GM12878 (cell line): ENCODE results near the gene UGT1A7. TPM values are rescaled to one million over a fixed set of nuclear protein-coding genes. Genes with fewer than 3 reads are reported as not detected.

Experiments
- ATAC-seq: fragments of 200-7000 bp; cut with Tn5 transposase; 3 replicates; pipeline ENCODE4 v1.9.1; 2020; ENCODE audit warnings: mild to moderate bottlenecking, moderate library complexity
- BruUV-seq: library from RNA; stranded (reverse); fragments of 400-500 nt; replicated peaks from 2 replicates; lab custom pipeline; 2021; lab: Mats Ljungman, UMichigan
- CTCF ChIA-PET: fragments of 300-600 bp; sonication (Branson Sonifier 250); formaldehyde crosslinking; extraction: SDS; loops from one replicate; lab custom pipeline; 2021; ENCODE audit warnings: inconsistent platforms; lab: Yijun Ruan, JAX
- POLR2A ChIA-PET: fragments of 350-600 bp; formaldehyde crosslinking; extraction: SDS; loops from one replicate; lab custom pipeline; 2021; ENCODE audit warnings: inconsistent platforms; lab: Charles Lee
- RAD21 ChIA-PET: fragments of 300-600 bp; sonication (Branson Sonifier 250); formaldehyde crosslinking; loops from one replicate; lab custom pipeline; 2023; ENCODE audit warnings: antibody characterized with exemption; ENCODE audit not compliant: unreplicated experiment; lab: Charles Lee
- SMC1A ChIA-PET: fragments of 300-600 bp; sonication (Branson Sonifier 250); formaldehyde crosslinking; loops from one replicate; lab custom pipeline; 2023; ENCODE audit not compliant: unreplicated experiment, uncharacterized antibody; lab: Charles Lee
- DNase-seq: peaks from one replicate; pipeline ENCODE4 v3.0.0-alpha.2; 2011; ENCODE audit warnings: low read depth, low spot score
- FAIRE-seq: peaks from 3 replicates; lab custom pipeline; 2011; peaks lifted over from hg19 to GRCh38; lab: Jason Lieb, UNC
- H2AFZ ChIP-seq: 2 replicates; pipeline ENCODE4 v1.6.0; 2011; ENCODE audit warnings: low read depth, low read length, control low read depth; ENCODE audit not compliant: control insufficient read depth
- H3K27ac ChIP-seq: 2 replicates; pipeline ENCODE4 v1.5.1; 2011; ENCODE audit warnings: control low read depth; ENCODE audit not compliant: control insufficient read depth, insufficient read depth
- H3K27me3 ChIP-seq, 2 experiments: replicated peaks in 1 of 2; 2 replicates each; pipeline versions ENCODE4 v1.6.0 to v1.6.1; 2011; ENCODE audit warnings: low read length in 1 of 2; ENCODE audit not compliant: control insufficient read depth in 2 of 2, insufficient read depth in 2 of 2
- H3K36me3 ChIP-seq, 2 experiments: 2 replicates each; pipeline ENCODE4 v1.5.1; 2011; ENCODE audit warnings: low read length in 1 of 2; ENCODE audit not compliant: control insufficient read depth in 2 of 2, insufficient read depth in 2 of 2
- H3K4me1 ChIP-seq: 2 replicates; pipeline ENCODE4 v1.6.1; 2011; ENCODE audit warnings: mild to moderate bottlenecking, low read length, moderate library complexity, mixed read lengths; ENCODE audit not compliant: control insufficient read depth, insufficient read depth
- H3K4me2 ChIP-seq: 2 replicates; pipeline ENCODE4 v1.6.0; 2011; ENCODE audit warnings: control low read depth; ENCODE audit not compliant: control insufficient read depth, insufficient read depth
- H3K4me3 ChIP-seq: fragments of 200-600 bp; sonication (generic); 2 replicates; pipeline ENCODE4 v1.5.1; 2016
- H3K79me2 ChIP-seq: 2 replicates; pipeline ENCODE4 v1.6.0; 2011; ENCODE audit warnings: low read length; ENCODE audit not compliant: control insufficient read depth, insufficient read depth
- H3K9ac ChIP-seq: 2 replicates; pipeline ENCODE4 v1.8.0; 2011; ENCODE audit warnings: low read length, control low read depth, mixed read lengths; ENCODE audit not compliant: control insufficient read depth, insufficient read depth
- H3K9me3 ChIP-seq: replicated peaks from 3 replicates; pipeline ENCODE4 v1.5.1; 2011; ENCODE audit warnings: mild to moderate bottlenecking, low read length; ENCODE audit not compliant: control insufficient read depth, insufficient read depth
- H4K20me1 ChIP-seq: 2 replicates; pipeline ENCODE4 v1.6.0; 2011; ENCODE audit not compliant: control insufficient read depth, insufficient read depth
- ASH2L ChIP-seq: fragments of 300-600, 200-600 bp; sonication (generic); IDR thresholded peaks from 2 replicates; pipeline ENCODE4 v1.6.1; 2017; ENCODE audit warnings: low read depth, mild to moderate bottlenecking, borderline replicate concordance
- ATF7 ChIP-seq: fragments of 450-650 bp; IDR thresholded peaks from 2 replicates; pipeline ENCODE4 v1.6.1; 2016; ENCODE audit warnings: low read depth, mild to moderate bottlenecking
- BMI1 ChIP-seq: fragments of 450-650 bp; IDR thresholded peaks from 2 replicates; pipeline ENCODE4 v1.6.1; 2016; ENCODE audit warnings: mild to moderate bottlenecking, moderate library complexity, borderline replicate concordance
- FOXM1 ChIP-seq: IDR thresholded peaks from 2 replicates; pipeline ENCODE4 v1.6.1; 2012; ENCODE audit warnings: low read depth, mild to moderate bottlenecking, inconsistent platforms, low read length, moderate library complexity
- MTA3 ChIP-seq: IDR thresholded peaks from 2 replicates; pipeline ENCODE4 v1.6.1; 2012; ENCODE audit warnings: low read length, inconsistent platforms, borderline replicate concordance
- NFYB ChIP-seq: IDR thresholded peaks from 2 replicates; pipeline ENCODE4 v1.6.1; 2011; ENCODE audit warnings: low read depth, mild to moderate bottlenecking, low read length, improper control_type of control experiment, moderate library complexity; ENCODE audit not compliant: insufficient read depth
- NR2F1 ChIP-seq: fragments of 450-650 bp; conservative IDR thresholded peaks from 2 replicates; pipeline ENCODE4 v1.6.1; 2017; ENCODE audit warnings: mild to moderate bottlenecking
- PAX5 ChIP-seq: IDR thresholded peaks from 2 replicates; pipeline ENCODE4 v1.6.1; 2011; ENCODE audit warnings: low read depth, low read length, borderline replicate concordance
- PRDM15 ChIP-seq: fragments of 450-650 bp; formaldehyde crosslinking; IDR thresholded peaks from 2 replicates; pipeline ENCODE4 v1.4.0; 2020; ENCODE audit warnings: mild to moderate bottlenecking, moderate library complexity
- SRF ChIP-seq, 2 experiments: IDR thresholded peaks; 2 replicates each; pipeline ENCODE4 v1.6.1; 2011; ENCODE audit warnings: low read depth in 2 of 2, low read length in 2 of 2, mild to moderate bottlenecking in 1 of 2, moderate library complexity in 1 of 2
- STAT1 ChIP-seq: fragments of 450-650 bp; conservative IDR thresholded peaks from 2 replicates; pipeline ENCODE4 v1.6.1; 2014; ENCODE audit warnings: antibody characterized with exemption, mild to moderate bottlenecking
- TCF3 ChIP-seq: IDR thresholded peaks from 2 replicates; pipeline ENCODE4 v1.6.1; 2012; ENCODE audit warnings: low read depth, mild to moderate bottlenecking, low read length, borderline replicate concordance; ENCODE audit not compliant: insufficient read depth
- USF2 ChIP-seq: IDR thresholded peaks from 2 replicates; pipeline ENCODE4 v1.6.1; 2011; ENCODE audit warnings: low read depth, low read length, improper control_type of control experiment, borderline replicate concordance
- WRNIP1 ChIP-seq: IDR thresholded peaks from 2 replicates; pipeline ENCODE4 v1.6.1; 2011; ENCODE audit warnings: low read depth, low read length, improper control_type of control experiment, borderline replicate concordance
- WGBS: methylation state at CpG from one replicate; pipeline ENCODE4 v1.1.6; 2016; ENCODE audit warnings: low lambda C conversion rate; ENCODE audit not compliant: insufficient replicate concordance, insufficient coverage; ENCODE audit errors: missing lambda C conversion rate; 5-methylcytosine and 5-hydroxymethylcytosine counted together
- in situ Hi-C: fragments of 300-500 bp; cut with MboI; formaldehyde crosslinking; loops from 9 replicates; pipeline ENCODE4 v1.14.3; 2018; ENCODE audit warnings: mixed read lengths
- intact Hi-C: fragments of 100-400 bp; cut with micrococcal nuclease; formaldehyde crosslinking; loops from one replicate; pipeline ENCODE4 v1.14.2; 2022; ENCODE audit not compliant: unreplicated experiment
- polyA plus RNA-seq, 11 experiments: library from polyadenylated mRNA; depleted of rRNA in 4 of 11; unstranded in 6 of 11; stranded (reverse) in 5 of 11; fragments of >200 nt; fragmentation: Nextera tagmentation in 4 of 11; fragmentation: Illumina TruSeq in 1 of 11; extraction: Ambion mirVana in 4 of 11; extraction: Trizol in 1 of 11; gene quantifications; 1 replicate in 1 of 11; 2 replicates in 10 of 11; pipeline versions ENCODE4 v1.2.1 to v1.2.3, GENCODE V29; 2011 to 2016; ENCODE audit warnings: inconsistent platforms in 2 of 11, missing spikeins in 2 of 11, low read depth in 1 of 11
- total RNA-seq, 4 experiments: library from RNA; depleted of rRNA in 3 of 4; stranded (reverse); fragments of >200 nt in 3 of 4; fragmentation: Illumina TruSeq in 1 of 4; extraction: Trizol in 1 of 4; gene quantifications; 2 replicates each; pipeline versions ENCODE4 v1.2.1 to v1.2.3, GENCODE V29; 2013 to 2021

UGT1A7 gene
- total and polyA plus RNA-seq, 10 of the 15 experiments (the other 5 are each of a cell fraction or from before 2014, with no cell fraction given): not detected

GRCh38 chr2:233761040-233761769 is 79.5 kb downstream of the UGT1A7 start:
- RAD21 ChIA-PET: interaction anchor here (1.1 kb wide), 1 partner anchor 407 kb away, joined by 3 read pairs; no protein-coding TSS in a partner anchor
- BruUV-seq: no TSS peak
- ATAC-seq (no peak), FAIRE-seq (no peak), DNase-seq (no peak)
- in situ Hi-C loops: no loop called here
- Histone ChIP-seq H3K4me2 (no peak overlapping the region), H3K36me3 (no peaks in the 10 kb centered on the region), H4K20me1 (no peaks in the 10 kb centered on the region), H3K79me2 (no peaks in the 10 kb centered on the region), H3K9me3 (no peaks in the 10 kb centered on the region), H3K4me3 (no peak overlapping the region), H3K9ac (no peak overlapping the region), H3K4me1 (no peaks in the 10 kb centered on the region), H3K27ac (no peak overlapping the region), H2AFZ (no peak overlapping the region), H3K27me3 (peaks cover 0 to 3% of the 10 kb centered on the region in 2 experiments; a peak in 1 of 4 replicates)
- TF ChIP-seq NFYB (no peak), PRDM15 (CRISPR knock-in tag) (no peak), STAT1 (no peak), FOXM1 (no peak), NR2F1 (no peak), USF2 (no peak), SRF (IDR thresholded peaks at IDR 0.05; ENCODE audit: low read depth in 2 of 2, low read length in 2 of 2) (no peak), PAX5 (no peak), ASH2L (no peak), TCF3 (no peak), BMI1 (no peak), MTA3 (no peak), ATF7 (no peak), WRNIP1 (no peak)
- POLR2A ChIA-PET: no interaction called here
- SMC1A ChIA-PET: no interaction called here
- intact Hi-C loops: no loop called here
- CTCF ChIA-PET: no interaction called here
- WGBS: 29% methylated on average over 4 of the region's 4 CpGs
